ENCODE measurements around the gene OAF. TPM values are rescaled to one million over a fixed set of nuclear protein-coding genes. Genes with fewer than 3 reads are reported as not detected.

The OAF gene
- total RNA-seq, 4 donors from 2014 or later = 25.6 to 39.4 (median 32.5) TPM

DNA sequence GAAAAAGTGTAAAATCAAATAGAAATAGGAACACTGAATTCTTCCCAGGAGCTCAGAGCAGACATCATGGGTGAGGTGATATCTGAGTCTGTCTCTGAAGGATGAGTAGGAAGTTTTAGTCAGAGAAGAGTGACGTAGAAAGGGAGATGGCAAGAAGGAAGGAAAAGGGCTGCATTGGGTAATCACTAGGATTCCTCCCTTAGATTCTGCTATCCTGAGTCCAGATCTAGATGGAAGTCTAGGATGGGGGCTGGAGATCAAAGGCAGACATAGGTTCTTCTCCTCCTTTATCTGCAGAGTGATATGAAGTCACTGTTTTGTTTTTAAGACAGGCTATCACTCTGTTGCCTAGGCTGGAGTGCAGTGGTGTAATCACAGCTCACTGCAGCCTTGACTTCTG, 59.6 kb downstream of the OAF start:
- TF ChIP-seq, protein P1, sequence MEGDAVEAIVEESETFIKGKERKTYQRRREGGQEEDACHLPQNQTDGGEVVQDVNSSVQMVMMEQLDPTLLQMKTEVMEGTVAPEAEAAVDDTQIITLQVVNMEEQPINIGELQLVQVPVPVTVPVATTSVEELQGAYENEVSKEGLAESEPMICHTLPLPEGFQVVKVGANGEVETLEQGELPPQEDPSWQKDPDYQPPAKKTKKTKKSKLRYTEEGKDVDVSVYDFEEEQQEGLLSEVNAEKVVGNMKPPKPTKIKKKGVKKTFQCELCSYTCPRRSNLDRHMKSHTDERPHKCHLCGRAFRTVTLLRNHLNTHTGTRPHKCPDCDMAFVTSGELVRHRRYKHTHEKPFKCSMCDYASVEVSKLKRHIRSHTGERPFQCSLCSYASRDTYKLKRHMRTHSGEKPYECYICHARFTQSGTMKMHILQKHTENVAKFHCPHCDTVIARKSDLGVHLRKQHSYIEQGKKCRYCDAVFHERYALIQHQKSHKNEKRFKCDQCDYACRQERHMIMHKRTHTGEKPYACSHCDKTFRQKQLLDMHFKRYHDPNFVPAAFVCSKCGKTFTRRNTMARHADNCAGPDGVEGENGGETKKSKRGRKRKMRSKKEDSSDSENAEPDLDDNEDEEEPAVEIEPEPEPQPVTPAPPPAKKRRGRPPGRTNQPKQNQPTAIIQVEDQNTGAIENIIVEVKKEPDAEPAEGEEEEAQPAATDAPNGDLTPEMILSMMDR (IDR thresholded peaks at IDR 0.05; ENCODE audit: low read depth) = no peak

DNA sequence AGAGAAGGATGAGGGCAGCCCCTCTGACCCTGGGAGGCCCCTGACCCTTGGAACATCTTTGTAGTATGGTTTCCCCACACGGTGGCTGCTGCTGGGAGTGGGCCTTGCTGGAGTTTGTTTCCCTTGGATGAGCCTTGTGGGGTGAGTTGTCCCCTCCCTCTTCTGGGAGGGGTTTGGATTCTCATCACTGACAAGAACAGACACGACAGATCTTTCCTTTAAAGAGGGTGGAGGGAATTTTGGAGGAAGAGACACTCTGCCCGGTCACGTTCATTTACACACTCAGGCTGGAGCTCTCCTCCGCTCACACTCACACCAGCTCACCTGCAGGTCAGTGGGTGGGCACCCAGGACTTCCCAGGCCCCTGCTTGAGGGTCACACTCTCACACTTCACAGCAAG, 60.8 kb downstream of the OAF start:
- TF ChIP-seq, protein P1 (IDR thresholded peaks at IDR 0.05; ENCODE audit: low read depth) = no peak

DNA sequence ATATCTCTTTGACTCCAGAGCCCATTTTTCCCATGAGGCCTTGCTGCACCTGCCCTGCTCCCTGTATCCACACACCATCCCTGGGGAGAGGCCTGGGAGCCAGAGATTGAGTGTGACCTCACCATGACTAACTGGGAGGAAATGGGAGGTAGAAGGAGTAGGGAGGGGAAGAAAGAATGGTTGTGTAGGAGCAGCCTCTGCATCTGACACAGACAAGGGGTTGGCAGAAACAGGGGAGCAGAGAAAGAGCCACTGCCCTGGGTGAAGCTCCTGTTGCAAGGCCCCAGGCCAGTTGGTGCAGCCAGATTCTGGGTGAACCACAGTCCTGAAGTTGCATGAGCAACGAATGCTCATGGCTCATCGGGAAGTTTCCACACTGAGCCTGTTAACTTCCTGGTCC, 61.5 kb downstream of the OAF start:
- TF ChIP-seq, protein P1 (IDR thresholded peaks at IDR 0.05; ENCODE audit: low read depth) = no peak

DNA sequence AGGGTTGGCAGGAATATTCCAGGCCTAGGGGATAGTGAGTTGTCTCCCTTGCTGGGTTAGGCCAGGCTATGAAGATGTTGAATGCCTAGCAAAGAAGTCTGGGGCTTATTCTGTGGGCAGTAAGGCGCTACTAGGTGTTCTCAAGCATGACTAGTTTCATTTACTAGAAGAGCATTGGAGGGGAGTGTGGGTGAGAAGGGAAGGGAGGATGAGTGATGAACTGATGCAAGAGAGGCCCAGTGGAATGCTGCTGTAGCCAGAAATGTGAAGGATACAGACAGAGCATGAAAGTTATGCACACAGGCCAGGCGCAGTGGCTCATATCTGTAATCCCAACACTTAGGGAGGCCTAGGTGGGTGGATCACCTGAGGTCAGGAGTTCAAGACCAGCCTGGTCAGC, 62.6 kb downstream of the OAF start:
- TF ChIP-seq, protein P1 (IDR thresholded peaks at IDR 0.05; ENCODE audit: low read depth) = no peak

DNA sequence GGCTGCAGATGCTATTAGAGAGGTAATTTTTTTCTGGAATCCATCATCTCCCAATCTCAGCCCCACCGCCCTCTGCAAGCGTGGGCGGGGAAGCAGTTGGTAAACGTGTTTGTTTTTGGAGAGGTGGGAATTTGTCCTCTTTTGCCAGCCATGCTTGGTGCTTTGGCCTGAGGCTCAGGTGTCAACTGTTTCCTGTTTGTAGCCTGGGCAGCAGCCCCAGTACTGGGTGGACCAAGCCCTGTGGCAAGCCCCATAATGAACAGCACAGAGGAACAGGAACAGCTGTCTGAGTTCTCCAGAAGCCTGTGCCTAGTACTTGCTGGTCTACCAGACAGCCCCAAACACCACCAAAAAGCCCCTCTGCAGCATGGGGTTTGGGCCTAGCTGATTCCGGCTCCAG, 68.7 kb downstream of the OAF start:
- TF ChIP-seq, protein P1 (IDR thresholded peaks at IDR 0.05; ENCODE audit: low read depth) = no peak

Other genes starting within 250 kb of the OAF start
- gene TRIM29, start 72.9 kb upstream of the OAF start, total RNA-seq = 10 to 100 TPM in 1 of 4 donors, 1 to 10 TPM in 3; 1.3 to 13.2 (median 4.3) TPM
- not detected for gene POU2F3, start 29.1 kb downstream of the OAF start, total RNA-seq
- gene TLCD5, start 114.3 kb downstream of the OAF start, total RNA-seq = 1 to 10 TPM; 2.3 to 4.4 (median 3.4) TPM
- gene ARHGEF12, start 125.4 kb downstream of the OAF start, total RNA-seq = 100 to 1,000 TPM in 1 of 4 donors, 10 to 100 TPM in 3; 64.4 to 108 (median 88.3) TPM

All from subcutaneous adipose tissue (tissue), 4 donors.